HepG2 (cell line): ENCODE results near the gene TMEM14B. TPM values are rescaled to one million over a fixed set of nuclear protein-coding genes. Genes with fewer than 3 reads are reported as not detected.

Experiments
- ATAC-seq: fragments of 200-7000 bp; cut with Tn5 transposase; 3 replicates; pipeline ENCODE4 v1.9.1; 2020; ENCODE audit warnings: mild to moderate bottlenecking, moderate library complexity
- Bru-seq: library from RNA; stranded (reverse); fragments of 400-500 nt; gene quantifications from one replicate; lab custom pipeline; 2021; lab: Mats Ljungman, UMichigan
- BruChase-seq, 2 experiments: library from RNA; stranded (reverse); fragments of 400-500 nt; gene quantifications; one replicate each; lab custom pipeline; 2021; lab: Mats Ljungman, UMichigan
- BruUV-seq: library from RNA; stranded (reverse); fragments of 400-500 nt; replicated peaks from 2 replicates; lab custom pipeline; 2021; lab: Mats Ljungman, UMichigan
- CTCF ChIA-PET: fragments of 300-600 bp; formaldehyde crosslinking; extraction: SDS; loops from one replicate; lab custom pipeline; 2021; ENCODE audit warnings: low total read pairs, inconsistent platforms, low intra/inter-chr PET ratio; lab: Yijun Ruan, JAX
- POLR2A ChIA-PET: fragments of 350-600 bp; sonication (Branson Sonifier 250); formaldehyde crosslinking; loops from one replicate; lab custom pipeline; 2020; ENCODE audit warnings: antibody characterized with exemption, inconsistent platforms; lab: Yijun Ruan, JAX
- DNase-seq: peaks from one replicate; pipeline ENCODE4 v3.0.0-alpha.2; 2015; ENCODE audit warnings: low spot score
- FAIRE-seq: peaks from 3 replicates; lab custom pipeline; 2011; peaks lifted over from hg19 to GRCh38; lab: Jason Lieb, UNC
- H2AFZ ChIP-seq: one replicate; pipeline ENCODE4 v1.6.1; 2011; ENCODE audit warnings: low read length, inconsistent platforms
- H3K27ac ChIP-seq: fragments of 300-600 bp; 3 replicates; pipeline ENCODE4 v1.8.0; 2011; ENCODE audit warnings: mixed run types, mild to moderate bottlenecking, mixed read lengths, low read length, inconsistent platforms; ENCODE audit not compliant: insufficient read depth; ENCODE audit errors: extremely low read length
- H3K27me3 ChIP-seq, 2 experiments: fragments of 200-600 bp in 1 of 2; 2 replicates in 1 of 2; 3 replicates in 1 of 2; pipeline versions ENCODE4 v1.6.0 to v1.8.0; 2011; ENCODE audit warnings: low read length in 2 of 2, mild to moderate bottlenecking in 2 of 2, moderate library complexity in 2 of 2, inconsistent platforms in 1 of 2; ENCODE audit not compliant: insufficient read depth in 2 of 2, control insufficient read depth in 1 of 2
- H3K36me3 ChIP-seq, 2 experiments: fragments of 200-600 bp in 1 of 2; replicated peaks in 1 of 2; 2 replicates in 1 of 2; 3 replicates in 1 of 2; pipeline versions ENCODE4 v1.5.1 to v1.8.0; 2011; ENCODE audit warnings: low read length in 2 of 2, inconsistent platforms in 1 of 2; ENCODE audit not compliant: insufficient read depth in 2 of 2, control insufficient read depth in 1 of 2
- H3K4me1 ChIP-seq: 2 replicates; pipeline ENCODE4 v1.5.1; 2012; ENCODE audit warnings: low read length, inconsistent platforms; ENCODE audit not compliant: insufficient read depth
- H3K4me2 ChIP-seq: 2 replicates; pipeline ENCODE4 v1.6.0; 2011; ENCODE audit warnings: low read depth, low read length, inconsistent platforms
- H3K4me3 ChIP-seq, 3 experiments: fragments of 200-600 bp in 1 of 3; sonication (generic), shearing (Covaris generic) in 1 of 3; replicated peaks in 1 of 3; 2 replicates each; pipeline ENCODE4 v1.5.1; 2011 to 2016; ENCODE audit warnings: low read length in 3 of 3, inconsistent platforms in 2 of 3, low read depth in 2 of 3, mild to moderate bottlenecking in 2 of 3, control low read depth in 1 of 3, mixed read lengths in 1 of 3; ENCODE audit not compliant: insufficient read depth in 1 of 3
- H3K79me2 ChIP-seq: one replicate; pipeline ENCODE4 v1.6.1; 2011; ENCODE audit warnings: low read length, inconsistent platforms; ENCODE audit not compliant: insufficient read depth
- H3K9ac ChIP-seq: 2 replicates; pipeline ENCODE4 v1.6.0; 2011; ENCODE audit warnings: mild to moderate bottlenecking, low read depth, low read length, inconsistent platforms; ENCODE audit not compliant: insufficient read depth
- H3K9me3 ChIP-seq: 2 replicates; pipeline ENCODE4 v1.5.1; 2012; ENCODE audit warnings: mild to moderate bottlenecking, low read length
- H4K20me1 ChIP-seq: 2 replicates; pipeline ENCODE4 v1.6.0; 2011; ENCODE audit warnings: inconsistent platforms, mild to moderate bottlenecking, low read length, moderate library complexity; ENCODE audit not compliant: insufficient read depth
- FOXO1 ChIP-seq: sonication (generic); formaldehyde crosslinking; IDR thresholded peaks from 2 replicates; pipeline ENCODE4 v1.4.0; 2020; ENCODE audit warnings: missing genetic modification reagents
- RAD51 ChIP-seq: fragments of 450-650 bp; IDR thresholded peaks from 2 replicates; pipeline ENCODE4 v1.6.1; 2016; ENCODE audit warnings: borderline replicate concordance
- TBX3 ChIP-seq: fragments of 450-650 bp; IDR thresholded peaks from 2 replicates; pipeline ENCODE4 v1.6.1; 2017; ENCODE audit warnings: antibody characterized with exemption, mild to moderate bottlenecking, inconsistent platforms, borderline replicate concordance
- TRIM24 ChIP-seq: sonication (generic); formaldehyde crosslinking; IDR thresholded peaks from 2 replicates; pipeline ENCODE4 v1.8.0; 2022; ENCODE audit warnings: mild to moderate bottlenecking, missing genetic modification reagents
- ZNF337 ChIP-seq: sonication (generic); formaldehyde crosslinking; IDR thresholded peaks from 2 replicates; pipeline ENCODE4 v1.5.1; 2020; ENCODE audit warnings: missing genetic modification reagents, low read depth, mild to moderate bottlenecking, borderline replicate concordance
- WGBS: methylation state at CpG from one replicate; pipeline ENCODE4 v1.1.6; 2017; ENCODE audit warnings: low lambda C conversion rate; 5-methylcytosine and 5-hydroxymethylcytosine counted together
- in situ Hi-C: cut with HindIII; loops from 2 replicates; pipeline ENCODE4 v1.10.0; 2017; ENCODE audit warnings: low pct_unique_long_range_greater_than_20kb; ENCODE audit not compliant: extremely low pct_ligation_motif_present
- intact Hi-C: fragments of 100-400 bp; cut with micrococcal nuclease; formaldehyde crosslinking; loops from one replicate; pipeline ENCODE4 v1.10.0; 2022; ENCODE audit not compliant: unreplicated experiment
- long read RNA-seq, 2 experiments: library from RNA in 1 of 2; library from polyadenylated mRNA in 1 of 2; stranded (forward) in 1 of 2; unstranded in 1 of 2; transcript quantifications; one replicate each; pipeline ENCODE4 v2.0.0, GENCODE V29; 2019 to 2022
- polyA minus RNA-seq, 3 experiments: library from RNA; depleted of rRNA, polyadenylated mRNA; stranded (reverse); fragments of >200 nt; gene quantifications; 2 replicates each; pipeline ENCODE4 v1.2.3, GENCODE V29; 2011; ENCODE audit warnings: low replicate concordance in 1 of 3
- polyA plus RNA-seq, 8 experiments: library from polyadenylated mRNA; depleted of rRNA in 3 of 8; stranded (reverse) in 7 of 8; unstranded in 1 of 8; fragments of >200 nt; fragmentation: Illumina TruSeq in 4 of 8; extraction: Trizol in 4 of 8; gene quantifications; 2 replicates each; pipeline versions ENCODE4 v1.2.1 to v1.2.3, GENCODE V29; 2011 to 2016; ENCODE audit warnings: low read depth in 4 of 8, missing spikeins in 1 of 8, mixed read lengths in 1 of 8; ENCODE audit not compliant: insufficient read depth in 1 of 8
- total RNA-seq, 5 experiments: library from RNA; depleted of rRNA; stranded (reverse); fragments of >200 nt; fragmentation: Illumina TruSeq; extraction: Trizol; gene quantifications; 2 replicates each; pipeline ENCODE4 v1.2.3, GENCODE V29; 2016; ENCODE audit warnings: low read depth in 1 of 5
- TF ChIP-seq, protein P1 (sequence below): sonication (generic); formaldehyde crosslinking; IDR thresholded peaks from 2 replicates; pipeline ENCODE4 v1.5.1; 2020; ENCODE audit warnings: missing genetic modification reagents, mild to moderate bottlenecking, borderline replicate concordance
- TF ChIP-seq, protein P2 (sequence below): sonication (generic); formaldehyde crosslinking; conservative IDR thresholded peaks from 2 replicates; pipeline ENCODE4 v1.8.1; 2023; ENCODE audit warnings: missing genetic modification reagents
- TF ChIP-seq, protein P3 (sequence below): IDR thresholded peaks from 2 replicates; pipeline ENCODE4 v1.6.1; 2016; ENCODE audit warnings: missing compliant biosample characterization, missing genetic modification reagents, borderline replicate concordance
- TF ChIP-seq, protein P4 (sequence below): sonication (generic); formaldehyde crosslinking; IDR thresholded peaks from 2 replicates; pipeline ENCODE4 v1.8.1; 2022; ENCODE audit warnings: low read depth, mild to moderate bottlenecking, missing genetic modification reagents

TMEM14B gene
- total RNA-seq (2016; rRNA removed; fragmentation: Illumina TruSeq; extraction: Trizol): 191 and 200 TPM in 2 replicates
- 220 and 308 TPM in 2 replicates for total RNA-seq (2016; cell fraction: cytosol; rRNA removed; fragmentation: Illumina TruSeq; extraction: Trizol; ENCODE audit: low read depth)
- total RNA-seq (2016; cell fraction: insoluble cytoplasmic fraction; rRNA removed; fragmentation: Illumina TruSeq; extraction: Trizol): 192 and 194 TPM in 2 replicates
- total RNA-seq (2016; cell fraction: membrane; rRNA removed; fragmentation: Illumina TruSeq; extraction: Trizol): 279 and 333 TPM in 2 replicates
- 116 and 125 TPM in 2 replicates for total RNA-seq (2016; cell fraction: nucleus; rRNA removed; fragmentation: Illumina TruSeq; extraction: Trizol)
- polyA plus RNA-seq (2011; rRNA removed): 86.9 and 133 TPM in 2 replicates
- polyA plus RNA-seq (2011; cell fraction: cytosol; rRNA removed): 90.3 and 110 TPM in 2 replicates
- polyA plus RNA-seq (2011; cell fraction: nucleus; rRNA removed): 36.1 and 45.4 TPM in 2 replicates
- polyA plus RNA-seq (2012): 61.8 and 116 TPM in 2 replicates
- polyA plus RNA-seq (2016; cell fraction: cytosol; fragmentation: Illumina TruSeq; extraction: Trizol; ENCODE audit: low read depth): 248 and 371 TPM in 2 replicates
- 171 and 177 TPM in 2 replicates for polyA plus RNA-seq (2016; cell fraction: insoluble cytoplasmic fraction; fragmentation: Illumina TruSeq; extraction: Trizol; ENCODE audit: low read depth)
- polyA plus RNA-seq (2016; cell fraction: membrane; fragmentation: Illumina TruSeq; extraction: Trizol; ENCODE audit: low read depth): 243 and 316 TPM in 2 replicates
- polyA plus RNA-seq (2016; cell fraction: nucleus; fragmentation: Illumina TruSeq; extraction: Trizol; ENCODE audit: insufficient read depth, low read depth): 178 and 179 TPM in 2 replicates
- 57.9 and 63.5 TPM in 2 replicates for polyA minus RNA-seq (2011; rRNA and poly(A)+ RNA removed; ENCODE audit: low replicate concordance)
- 22.6 and 28.8 TPM in 2 replicates for polyA minus RNA-seq (2011; cell fraction: cytosol; rRNA and poly(A)+ RNA removed)
- polyA minus RNA-seq (2011; cell fraction: nucleus; rRNA and poly(A)+ RNA removed): 64.8 and 69.5 TPM in 2 replicates
- percentile 92 among the genes with signal in this experiment for Bru-seq, nascent RNA
- percentile 95 among the genes with signal in this experiment for BruChase-seq, experiment 1, labeled RNA remaining after a 6-hour chase
- BruChase-seq, experiment 2, labeled RNA remaining after a 2-hour chase: percentile 95 among the genes with signal in this experiment
- long read RNA-seq, experiment 1, transcript TMEM14B-201 (5 exons, 787 nt): minor isoform, 19 of 207 reads
- long read RNA-seq, experiment 1, transcript TMEM14B-202 (6 exons, 975 nt): major isoform, 158 of 207 reads
- long read RNA-seq, experiment 1, partial matches to known transcripts: 8 of 207 reads
- long read RNA-seq, experiment 1, other reads (novel, unspliced or antisense): 14 of 207 reads
- long read RNA-seq, experiment 2, transcript TMEM14B-201 (5 exons, 787 nt): minor isoform, 10 of 133 reads
- long read RNA-seq, experiment 2, transcript TMEM14B-202 (6 exons, 975 nt): major isoform, 59 of 133 reads
- long read RNA-seq, experiment 2, partial matches to known transcripts: 28 of 133 reads
- long read RNA-seq, experiment 2, other reads (novel, unspliced or antisense): 24 of 133 reads

DNA sequence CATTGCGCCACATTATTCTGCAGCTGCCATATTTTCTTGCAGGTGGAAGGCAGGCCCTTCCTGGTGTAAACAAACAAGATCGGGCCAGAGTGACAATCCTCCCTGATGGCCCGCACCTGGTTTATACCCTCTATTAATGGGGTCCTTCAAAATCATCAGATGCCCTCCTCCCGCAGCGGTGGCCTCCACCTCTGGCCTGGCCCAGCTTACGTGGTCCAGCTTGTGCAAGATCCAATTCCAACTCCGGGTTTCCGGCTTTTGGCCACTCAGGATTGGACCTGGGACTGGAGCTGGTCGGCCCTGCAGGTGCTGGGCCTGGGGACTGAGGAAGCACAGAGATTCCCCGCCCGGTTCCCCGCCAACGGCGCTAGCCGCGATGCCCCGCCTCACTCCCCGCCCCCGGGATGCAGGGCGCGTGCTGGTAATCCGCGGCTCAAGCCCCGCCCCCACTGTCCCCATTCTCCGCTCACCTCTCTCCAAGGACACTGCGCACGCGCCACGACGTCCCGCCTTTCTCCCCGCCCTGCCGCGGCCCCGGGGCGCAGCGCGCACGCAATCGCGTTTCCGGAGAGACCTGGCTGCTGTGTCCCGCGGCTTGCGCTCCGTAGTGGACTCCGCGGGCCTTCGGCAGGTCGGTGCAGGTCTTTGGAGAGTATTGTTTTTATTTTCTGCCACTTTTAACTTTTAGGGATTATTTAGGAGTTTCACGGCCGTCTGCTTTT lies at the start of gene TMEM14B:
Gene TMEM14B (plus strand): TSS at position 555 of the 722 bp plus-strand sequence. CDS start 1,441 bp downstream, outside the sequence.
- peaks cover 39% of the 10 kb centered on the region for H3K79me2 ChIP-seq
- peak; percentile 97 for DNase-seq
- H3K9ac ChIP-seq: peak within 1 kb of the TSS; percentile 94
- H3K4me1 ChIP-seq: peaks cover 29% of the 10 kb centered on the region
- peak within 1 kb of the TSS; percentile 75 for H3K27ac ChIP-seq
- CTCF ChIA-PET: no interaction called here
- intact Hi-C loops: loop anchor here (1.0 to 5.0 kb wide), 3 partner anchors 24 to 240 kb away; partner anchors contain the start of genes C6orf52, PAK1IP1 and TMEM14C
- WGBS: 5% methylated on average over 22 of the region's 52 CpGs
- FAIRE-seq: peak; percentile 88
- peaks cover 9 to 21% of the 10 kb centered on the region in 2 experiments; a peak in 4 of 5 replicates for H3K36me3 ChIP-seq
- H4K20me1 ChIP-seq: no peaks in the 10 kb centered on the region
- in situ Hi-C loops: no loop called here
- peak within 1 kb of the TSS; percentile 48 for H2AFZ ChIP-seq
- ATAC-seq: peak; percentile 98
- no TSS peak for BruUV-seq
- H3K9me3 ChIP-seq: no peaks in the 10 kb centered on the region
- H3K4me2 ChIP-seq: peak within 1 kb of the TSS; percentile 90
- no peaks in the 10 kb centered on the region for H3K27me3 ChIP-seq
- H3K4me3 ChIP-seq: peak within 1 kb of the TSS; percentile 73 to 87 (median 84)
- POLR2A ChIA-PET: interaction anchor here (0.5 to 5.1 kb wide), 14 partner anchors 9 to 225 kb away, joined by 3 to 332 read pairs (median 4); partner anchors contain the start of genes C6orf52, PAK1IP1 and TMEM14C
- TF ChIP-seq, protein P1, sequence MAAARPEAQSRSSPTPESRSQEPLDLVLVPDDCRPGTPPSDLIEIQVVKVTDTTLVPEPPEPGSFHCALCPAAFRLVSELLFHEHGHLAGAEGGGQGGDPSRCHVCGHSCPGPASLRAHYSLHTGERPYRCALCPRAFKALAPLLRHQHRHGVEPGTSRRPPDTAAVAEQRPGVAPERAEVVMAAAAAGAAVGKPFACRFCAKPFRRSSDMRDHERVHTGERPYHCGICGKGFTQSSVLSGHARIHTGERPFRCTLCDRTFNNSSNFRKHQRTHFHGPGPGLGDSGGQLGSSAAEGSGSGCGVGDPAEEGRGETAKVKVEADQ (CRISPR knock-in tag): peak; percentile 95; the same call in 1 of the 2 replicates
- TF ChIP-seq, protein P2, sequence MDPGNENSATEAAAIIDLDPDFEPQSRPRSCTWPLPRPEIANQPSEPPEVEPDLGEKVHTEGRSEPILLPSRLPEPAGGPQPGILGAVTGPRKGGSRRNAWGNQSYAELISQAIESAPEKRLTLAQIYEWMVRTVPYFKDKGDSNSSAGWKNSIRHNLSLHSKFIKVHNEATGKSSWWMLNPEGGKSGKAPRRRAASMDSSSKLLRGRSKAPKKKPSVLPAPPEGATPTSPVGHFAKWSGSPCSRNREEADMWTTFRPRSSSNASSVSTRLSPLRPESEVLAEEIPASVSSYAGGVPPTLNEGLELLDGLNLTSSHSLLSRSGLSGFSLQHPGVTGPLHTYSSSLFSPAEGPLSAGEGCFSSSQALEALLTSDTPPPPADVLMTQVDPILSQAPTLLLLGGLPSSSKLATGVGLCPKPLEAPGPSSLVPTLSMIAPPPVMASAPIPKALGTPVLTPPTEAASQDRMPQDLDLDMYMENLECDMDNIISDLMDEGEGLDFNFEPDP (CRISPR knock-in tag): 0 out of 2 replicates have a peak, but pooled peaks have one; percentile 5
- no peak for TF ChIP-seq TRIM24 (CRISPR knock-in tag)
- no peak for TF ChIP-seq RAD51
- TF ChIP-seq, protein P3, sequence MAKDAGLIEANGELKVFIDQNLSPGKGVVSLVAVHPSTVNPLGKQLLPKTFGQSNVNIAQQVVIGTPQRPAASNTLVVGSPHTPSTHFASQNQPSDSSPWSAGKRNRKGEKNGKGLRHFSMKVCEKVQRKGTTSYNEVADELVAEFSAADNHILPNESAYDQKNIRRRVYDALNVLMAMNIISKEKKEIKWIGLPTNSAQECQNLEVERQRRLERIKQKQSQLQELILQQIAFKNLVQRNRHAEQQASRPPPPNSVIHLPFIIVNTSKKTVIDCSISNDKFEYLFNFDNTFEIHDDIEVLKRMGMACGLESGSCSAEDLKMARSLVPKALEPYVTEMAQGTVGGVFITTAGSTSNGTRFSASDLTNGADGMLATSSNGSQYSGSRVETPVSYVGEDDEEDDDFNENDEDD (CRISPR knock-in tag): peak; percentile 95
- TF ChIP-seq, protein P4, sequence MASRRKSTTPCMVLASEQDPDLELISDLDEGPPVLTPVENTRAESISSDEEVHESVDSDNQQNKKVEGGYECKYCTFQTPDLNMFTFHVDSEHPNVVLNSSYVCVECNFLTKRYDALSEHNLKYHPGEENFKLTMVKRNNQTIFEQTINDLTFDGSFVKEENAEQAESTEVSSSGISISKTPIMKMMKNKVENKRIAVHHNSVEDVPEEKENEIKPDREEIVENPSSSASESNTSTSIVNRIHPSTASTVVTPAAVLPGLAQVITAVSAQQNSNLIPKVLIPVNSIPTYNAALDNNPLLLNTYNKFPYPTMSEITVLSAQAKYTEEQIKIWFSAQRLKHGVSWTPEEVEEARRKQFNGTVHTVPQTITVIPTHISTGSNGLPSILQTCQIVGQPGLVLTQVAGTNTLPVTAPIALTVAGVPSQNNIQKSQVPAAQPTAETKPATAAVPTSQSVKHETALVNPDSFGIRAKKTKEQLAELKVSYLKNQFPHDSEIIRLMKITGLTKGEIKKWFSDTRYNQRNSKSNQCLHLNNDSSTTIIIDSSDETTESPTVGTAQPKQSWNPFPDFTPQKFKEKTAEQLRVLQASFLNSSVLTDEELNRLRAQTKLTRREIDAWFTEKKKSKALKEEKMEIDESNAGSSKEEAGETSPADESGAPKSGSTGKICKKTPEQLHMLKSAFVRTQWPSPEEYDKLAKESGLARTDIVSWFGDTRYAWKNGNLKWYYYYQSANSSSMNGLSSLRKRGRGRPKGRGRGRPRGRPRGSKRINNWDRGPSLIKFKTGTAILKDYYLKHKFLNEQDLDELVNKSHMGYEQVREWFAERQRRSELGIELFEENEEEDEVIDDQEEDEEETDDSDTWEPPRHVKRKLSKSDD (CRISPR knock-in tag): peak; percentile 83
- peak; percentile 41; the same call in 1 of the 2 replicates for TF ChIP-seq FOXO1
- TF ChIP-seq TBX3: 0 out of 2 replicates have a peak, but pooled peaks have one; percentile 10
- peak; percentile 52; the same call in 1 of the 2 replicates for TF ChIP-seq ZNF337 (CRISPR knock-in tag)
